Heart right ventricle (tissue), 16 donors: ENCODE results near the gene FILIP1L. TPM values are rescaled to one million over a fixed set of nuclear protein-coding genes. Genes with fewer than 3 reads are reported as not detected.

Experiments
- ATAC-seq, 8 donors: fragments of 200-7000 bp; cut with Tn5 transposase; one replicate each; pipeline ENCODE4 v1.9.1; 2020; ENCODE audit warnings: mild to moderate bottlenecking in 8 of 8, moderate library complexity in 8 of 8, moderate number of reproducible peaks in 1 of 8
- DNase-seq, 2 donors: peaks; one replicate each; pipeline ENCODE4 v3.0.0-alpha.2; 2020
- H3K27ac ChIP-seq, 10 donors: fragments of 200-600 bp; sonication (generic) in 2 of 10; one replicate each; pipeline versions ENCODE4 v1.5.0 to v1.8.0; 2020 to 2022; ENCODE audit warnings: mild to moderate bottlenecking in 3 of 10
- H3K27me3 ChIP-seq, 7 donors: fragments of 200-600 bp; one replicate each; pipeline ENCODE4 v1.8.0; 2021 to 2022; ENCODE audit warnings: mild to moderate bottlenecking in 2 of 7
- H3K36me3 ChIP-seq, 9 donors: fragments of 200-600 bp; sonication (generic) in 1 of 9; one replicate each; pipeline versions ENCODE4 v1.5.0 to v1.8.0; 2020 to 2022; ENCODE audit warnings: mild to moderate bottlenecking in 2 of 9
- H3K4me1 ChIP-seq, 9 donors: fragments of 200-600 bp; sonication (generic) in 1 of 9; one replicate each; pipeline versions ENCODE4 v1.5.0 to v1.8.0; 2020 to 2022; ENCODE audit warnings: mild to moderate bottlenecking in 4 of 9
- H3K4me3 ChIP-seq, 10 donors: fragments of 200-600 bp; sonication (generic) in 2 of 10; one replicate each; pipeline versions ENCODE4 v1.5.0 to v1.8.0; 2020 to 2022; ENCODE audit warnings: mild to moderate bottlenecking in 7 of 10, moderate library complexity in 2 of 10
- H3K9me3 ChIP-seq, 11 donors: fragments of 200-600 bp in 10 of 11; sonication (generic) in 2 of 11; one replicate each; pipeline versions ENCODE4 v1.5.0 to v1.8.0; 2013 to 2022; ENCODE audit warnings: mild to moderate bottlenecking in 2 of 11, control low read depth in 1 of 11, moderate library complexity in 1 of 11
- WGBS, 2 donors: extraction: QIAGEN DNeasy Blood & Tissue Kit; methylation state at CpG; one replicate each; pipeline ENCODE4 v1.1.7; 2013; ENCODE audit warnings: inconsistent platforms in 1 of 2; 5-methylcytosine and 5-hydroxymethylcytosine counted together
- intact Hi-C, 10 donors: fragments of 100-400 bp; cut with DNase I; formaldehyde crosslinking; loops; one replicate each; pipeline versions ENCODE4 v1.11.1 to v1.14.2; 2022
- polyA plus RNA-seq, 2 donors: library from polyadenylated mRNA; stranded (reverse); fragments of 200-250 nt; gene quantifications; one replicate each; pipeline ENCODE4 v1.2.3, GENCODE V29; 2013
- total RNA-seq, 10 donors: library from RNA; stranded (reverse); fragmentation: NEBNext Ultra II Directional in 3 of 10; extraction: Animal tissue kit (Norgen Biotek cat#: 25700) in 3 of 10; gene quantifications; one replicate each; pipeline versions ENCODE4 v1.2.1 to v1.2.4, GENCODE V29; 2021 to 2023
- TF ChIP-seq, protein P1 (sequence below), 9 donors: fragments of 200-600 bp; sonication (generic) in 2 of 9; IDR thresholded peaks; one replicate each; pipeline versions ENCODE4 v1.5.0 to v1.8.0; 2021 to 2022; ENCODE audit warnings: antibody characterized with exemption in 9 of 9, mild to moderate bottlenecking in 5 of 9, moderate library complexity in 1 of 9
- donor health status: Arrhythmogenic right ventricular cardiomyopathy.
- donor health status: ischemic (EF 13 %, LVEDD 7.1; RV severe dilation, severe dysfunction).
- donor health status: healthy with polysubstance abuse.
- donor health status: DM: no; HTN: yes; CAD: no.
- donor health status: DM: no; HTN: no; CAD: no.
- donor health status: ischemic (EF 25% LVEDD 6.9; RV normal size, moderate dysfunction).
- donor health status: ischemic (EF 25% LVEDD 5.7; RV mildly dilated, moderate dysfunction).
- donor health status: healthy.
- donor health status: DM: yes; HTN: yes; CAD: no.
- donor health status: Ischemic cardiomyopathy.
- donor health status: ischemic (EF 35%, LVEDD 5.7; RV mildly dilated, moderate dysfunction).
- donor health status: nonischemic (EF 11% LVEDD 7.7; RV severe dilation, severe dysfunction).
- donor health status: DM: yes; HTN: yes; CAD: no.
- donor health status: PGD.
- donor health status: ischemic (EF 29% LVEDD 5.4; RV normal size, mild dysfunction).
- donor health status: nonischemic (EF 23%, LVEDD 6.1; RV moderate dilation, normal function).

FILIP1L gene
- total and polyA plus RNA-seq, 12 donors: 15.9 to 134 (median 64.3) TPM

DNA sequence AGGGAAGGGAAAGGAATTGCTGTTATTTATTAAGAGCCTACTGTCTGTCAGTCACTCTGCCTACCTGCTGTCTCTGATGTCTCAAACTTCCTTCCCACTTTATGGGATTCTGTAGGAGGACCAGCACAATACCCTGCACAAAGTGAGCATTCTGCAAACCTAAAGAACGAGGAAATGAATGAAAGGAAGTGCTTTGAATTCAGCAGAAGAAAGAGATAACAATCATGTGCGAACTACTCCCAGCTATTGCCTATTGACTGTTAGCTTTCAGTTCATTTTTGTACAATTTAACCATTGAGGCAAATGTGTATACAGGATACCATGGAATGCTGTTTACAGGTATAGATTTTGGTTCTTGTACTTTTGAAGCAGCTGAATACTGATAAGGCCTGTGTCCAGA lies 229.8 kb downstream of the FILIP1L start:
- TF ChIP-seq, protein P1, sequence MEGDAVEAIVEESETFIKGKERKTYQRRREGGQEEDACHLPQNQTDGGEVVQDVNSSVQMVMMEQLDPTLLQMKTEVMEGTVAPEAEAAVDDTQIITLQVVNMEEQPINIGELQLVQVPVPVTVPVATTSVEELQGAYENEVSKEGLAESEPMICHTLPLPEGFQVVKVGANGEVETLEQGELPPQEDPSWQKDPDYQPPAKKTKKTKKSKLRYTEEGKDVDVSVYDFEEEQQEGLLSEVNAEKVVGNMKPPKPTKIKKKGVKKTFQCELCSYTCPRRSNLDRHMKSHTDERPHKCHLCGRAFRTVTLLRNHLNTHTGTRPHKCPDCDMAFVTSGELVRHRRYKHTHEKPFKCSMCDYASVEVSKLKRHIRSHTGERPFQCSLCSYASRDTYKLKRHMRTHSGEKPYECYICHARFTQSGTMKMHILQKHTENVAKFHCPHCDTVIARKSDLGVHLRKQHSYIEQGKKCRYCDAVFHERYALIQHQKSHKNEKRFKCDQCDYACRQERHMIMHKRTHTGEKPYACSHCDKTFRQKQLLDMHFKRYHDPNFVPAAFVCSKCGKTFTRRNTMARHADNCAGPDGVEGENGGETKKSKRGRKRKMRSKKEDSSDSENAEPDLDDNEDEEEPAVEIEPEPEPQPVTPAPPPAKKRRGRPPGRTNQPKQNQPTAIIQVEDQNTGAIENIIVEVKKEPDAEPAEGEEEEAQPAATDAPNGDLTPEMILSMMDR (IDR thresholded peaks at IDR 0.05): no peak
- Histone ChIP-seq H3K9me3 (no peaks in the 10 kb centered on the region), H3K36me3 (no peaks in the 10 kb centered on the region), H3K27me3 (no peaks in the 10 kb centered on the region), H3K4me1 (peaks cover 4 to 54% (median 36%) of the 10 kb centered on the region in 9 donors), H3K4me3 (no peak overlapping the region), H3K27ac (peak overlapping the region in 5 of 10 donors; percentile 12 to 86 (median 76))
- 43 to 64% methylated on average over 2 of the region's 2 CpGs for WGBS, 2 donors
- ATAC-seq (peak in 1 of 8 donors; percentile 2), DNase-seq (no peak)
- intact Hi-C loops: loop anchor here in 2 of 10 donors (5.0 kb wide), 2 partner anchors 38 to 158 kb away; no protein-coding TSS in a partner anchor

DNA sequence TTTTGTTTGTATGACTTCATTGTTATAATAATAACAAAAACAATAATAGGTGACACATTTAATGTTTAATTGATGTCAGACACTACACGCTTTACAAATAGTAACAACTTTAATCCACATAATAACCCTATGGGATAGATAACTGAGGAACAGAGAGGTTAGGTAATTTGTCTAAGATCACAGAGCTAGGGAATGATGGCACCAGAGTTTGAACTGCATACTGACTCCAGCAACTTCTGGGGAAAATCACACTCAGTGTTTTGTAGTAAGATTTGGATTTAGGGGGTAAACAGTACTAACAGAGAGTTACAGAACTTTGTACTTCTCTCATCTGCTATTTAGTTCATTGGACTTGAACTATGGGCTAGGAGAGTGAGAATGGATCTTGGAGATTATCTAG lies 230.6 kb downstream of the FILIP1L start:
- peak overlapping the region in 5 of 10 donors; percentile 12 to 86 (median 76) for H3K27ac ChIP-seq
- ATAC-seq (no peak), DNase-seq (no peak)
- WGBS, 2 donors: 99 to 100% methylated on average over 1 of the region's 1 CpG
- TF ChIP-seq, protein P1 (IDR thresholded peaks at IDR 0.05): no peak
- H3K36me3 ChIP-seq: no peaks in the 10 kb centered on the region
- H3K27me3 ChIP-seq: no peaks in the 10 kb centered on the region
- H3K9me3 ChIP-seq: no peaks in the 10 kb centered on the region
- H3K4me3 ChIP-seq: no peak overlapping the region
- intact Hi-C loops: loop anchor here in 2 of 10 donors (5.0 kb wide), 2 partner anchors 39 to 159 kb away; no protein-coding TSS in a partner anchor
- H3K4me1 ChIP-seq: peaks cover 4 to 54% (median 36%) of the 10 kb centered on the region in 9 donors

DNA sequence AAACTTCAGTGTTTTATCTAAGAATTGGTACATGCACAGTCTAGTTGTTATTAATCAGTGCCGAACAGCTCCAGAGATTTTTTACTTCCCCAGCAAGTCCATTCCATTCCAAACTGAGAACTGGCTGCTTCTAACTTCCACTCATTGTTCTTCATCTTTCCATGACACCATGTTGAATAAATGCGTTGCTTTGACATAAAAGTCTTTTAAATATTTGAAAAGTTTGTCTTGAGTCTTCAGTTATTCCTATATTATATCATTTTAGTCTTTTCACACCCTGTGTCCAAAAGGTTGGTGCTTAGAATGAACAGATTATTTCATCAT lies 231.2 kb downstream of the FILIP1L start:
- no peaks in the 10 kb centered on the region for H3K36me3 ChIP-seq
- H3K27me3 ChIP-seq: no peaks in the 10 kb centered on the region
- no peak overlapping the region for H3K4me3 ChIP-seq
- peak overlapping the region in 5 of 10 donors; percentile 74 to 86 (median 81) for H3K27ac ChIP-seq
- intact Hi-C loops: loop anchor here in 2 of 10 donors (5.0 kb wide), 2 partner anchors 39 to 159 kb away; no protein-coding TSS in a partner anchor
- 61 to 63% methylated on average over 2 of the region's 2 CpGs for WGBS, 2 donors
- DNase-seq: no peak
- TF ChIP-seq, protein P1 (IDR thresholded peaks at IDR 0.05): no peak
- peak in 2 of 8 donors; percentile 29 to 37 for ATAC-seq
- H3K9me3 ChIP-seq: no peaks in the 10 kb centered on the region
- H3K4me1 ChIP-seq: peaks cover 4 to 54% (median 36%) of the 10 kb centered on the region in 9 donors

DNA sequence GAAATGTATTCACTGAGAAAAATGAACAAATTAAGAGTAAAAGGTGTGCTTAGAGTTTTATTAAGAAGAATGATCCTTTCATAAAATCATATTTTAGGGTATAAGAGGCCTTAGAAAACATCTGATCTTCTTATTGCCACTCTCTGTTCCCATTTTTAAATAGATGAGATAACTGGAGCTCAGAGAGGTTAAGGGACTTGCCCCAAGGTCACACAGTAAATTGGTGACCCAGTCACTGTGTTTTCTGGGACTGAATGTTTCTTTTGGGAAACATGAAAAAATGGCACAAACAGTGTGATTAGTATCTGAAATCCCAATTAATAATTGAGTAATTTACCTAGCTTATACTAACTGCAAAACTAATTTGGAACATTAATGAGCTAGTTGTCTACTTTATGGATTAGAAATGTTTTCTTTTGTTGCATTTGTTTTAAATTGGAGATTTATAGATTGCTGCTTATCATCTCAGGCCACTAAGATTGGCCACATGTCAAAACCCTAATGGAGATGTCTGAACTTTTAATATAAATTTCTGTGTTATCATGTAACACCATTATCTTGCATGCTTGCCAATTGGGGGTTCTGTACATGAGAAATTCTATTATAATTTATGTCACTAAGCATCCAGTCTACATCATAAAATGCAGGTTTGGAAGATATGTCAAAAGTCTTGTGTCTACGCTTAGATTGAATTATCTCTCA lies 231.7 kb downstream of the FILIP1L start:
- Histone ChIP-seq H3K4me1 (peaks cover 4 to 58% (median 37%) of the 10 kb centered on the region in 9 donors), H3K36me3 (no peaks in the 10 kb centered on the region), H3K27ac (peak overlapping the region in 8 of 10 donors; percentile 26 to 86 (median 78)), H3K4me3 (no peak overlapping the region), H3K9me3 (no peaks in the 10 kb centered on the region), H3K27me3 (no peaks in the 10 kb centered on the region)
- no peak for DNase-seq
- TF ChIP-seq, protein P1 (IDR thresholded peaks at IDR 0.05): no peak
- ATAC-seq: no peak
- intact Hi-C loops: loop anchor here in 2 of 10 donors (5.0 kb wide), 2 partner anchors 40 to 160 kb away; no protein-coding TSS in a partner anchor
- 79 to 84% methylated on average over 1 of the region's 1 CpG for WGBS, 2 donors
